Suprapubic skin (tissue), 4 donors: ENCODE results near the gene TDRD10. TPM values are rescaled to one million over a fixed set of nuclear protein-coding genes. Genes with fewer than 3 reads are reported as not detected.
A peak's percentile ranks its signal among the peaks of the same experiment; 100 is the strongest.

Experiments used
- DNase-seq, 2 donors: peaks; one replicate each; pipeline ENCODE4 v3.0.0-alpha.2; 2019; ENCODE audit warnings: low spot score in 2 of 2
- H3K27ac ChIP-seq: fragments of 200-600 bp; sonication (generic); one replicate; pipeline ENCODE4 v1.5.1; 2019
- H3K27me3 ChIP-seq: fragments of 200-600 bp; sonication (generic); one replicate; pipeline ENCODE4 v1.5.1; 2019
- H3K36me3 ChIP-seq: fragments of 200-600 bp; sonication (generic); one replicate; pipeline ENCODE4 v1.5.1; 2019
- H3K4me1 ChIP-seq: fragments of 200-600 bp; sonication (generic); one replicate; pipeline ENCODE4 v1.5.1; 2019
- H3K4me3 ChIP-seq: fragments of 200-600 bp; sonication (generic); one replicate; pipeline ENCODE4 v1.5.1; 2019; ENCODE audit warnings: mild to moderate bottlenecking
- H3K9me3 ChIP-seq: fragments of 200-600 bp; sonication (generic); one replicate; pipeline ENCODE4 v1.5.1; 2019
- EP300 ChIP-seq: sonication (generic); formaldehyde crosslinking; IDR thresholded peaks from one replicate; pipeline ENCODE4 v1.6.1; 2017; ENCODE audit warnings: antibody characterized with exemption
- POLR2A ChIP-seq, 2 donors: fragments of 450-650 bp; IDR thresholded peaks; one replicate each; pipeline ENCODE4 v1.6.1; 2017; ENCODE audit warnings: antibody characterized with exemption in 2 of 2, mild to moderate bottlenecking in 2 of 2, moderate library complexity in 2 of 2
- POLR2AphosphoS5 ChIP-seq, 3 donors: sonication (generic); formaldehyde crosslinking; IDR thresholded peaks; one replicate each; pipeline ENCODE4 v1.6.1; 2017; ENCODE audit warnings: antibody characterized with exemption in 3 of 3
- WGBS: methylation state at CpG from one replicate; pipeline ENCODE4 v1.1.5; 2018; 5-methylcytosine and 5-hydroxymethylcytosine counted together
- total RNA-seq, 4 donors: library from RNA; depleted of rRNA; stranded (reverse); fragments of >200 nt; gene quantifications; one replicate each; pipeline ENCODE4 v1.1.0, GENCODE V29; 2016
- TF ChIP-seq, protein P1 (sequence below), 2 donors: fragments of 200-600 bp in 1 of 2; fragments of 450-650 bp in 1 of 2; sonication (generic) in 1 of 2; IDR thresholded peaks; one replicate each; pipeline ENCODE4 v1.5.1; 2016 to 2019; ENCODE audit warnings: antibody characterized with exemption in 2 of 2, mild to moderate bottlenecking in 1 of 2, moderate library complexity in 1 of 2

Gene TDRD10
- total RNA-seq, 4 donors from 2014 or later, result 0.72 to 2.6 (median 2.0) TPM

DNA sequence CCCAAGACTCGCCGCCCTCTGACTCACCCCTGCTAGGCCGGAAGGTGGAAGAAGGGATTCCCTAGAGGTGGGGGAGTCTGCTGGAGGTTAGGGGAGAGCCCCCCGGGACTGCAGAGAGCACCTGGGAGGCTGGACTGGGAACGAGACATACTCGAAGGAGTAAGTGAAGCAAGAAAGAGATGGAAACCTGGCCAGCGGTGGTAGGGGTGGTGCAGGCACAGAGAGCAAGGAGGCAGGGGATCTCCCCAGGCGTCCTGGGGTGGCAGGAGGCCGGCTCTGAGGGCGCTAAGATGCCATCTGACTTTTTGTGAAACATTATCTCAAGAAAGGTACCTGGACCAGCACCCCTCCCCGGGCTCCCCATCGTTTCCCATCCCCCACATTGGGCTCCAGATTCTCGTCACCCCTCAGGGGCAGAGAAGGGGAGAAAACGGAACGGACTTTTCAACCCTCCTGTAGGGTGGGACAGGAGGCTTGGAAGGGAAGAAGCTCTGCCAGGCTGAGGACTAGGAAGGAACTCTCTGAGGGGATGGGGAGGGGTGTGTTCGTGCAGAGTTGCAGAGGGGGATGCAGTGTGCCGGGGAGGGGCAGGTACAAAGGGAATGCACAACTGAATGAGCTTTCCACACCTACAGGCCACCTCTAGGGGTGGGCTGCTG is 66.3 kb downstream of the TDRD10 start:
- WGBS, result 37% methylated on average over 17 of the region's 17 CpGs
- H3K27ac ChIP-seq, result no peak overlapping the region
- no peak for DNase-seq

DNA sequence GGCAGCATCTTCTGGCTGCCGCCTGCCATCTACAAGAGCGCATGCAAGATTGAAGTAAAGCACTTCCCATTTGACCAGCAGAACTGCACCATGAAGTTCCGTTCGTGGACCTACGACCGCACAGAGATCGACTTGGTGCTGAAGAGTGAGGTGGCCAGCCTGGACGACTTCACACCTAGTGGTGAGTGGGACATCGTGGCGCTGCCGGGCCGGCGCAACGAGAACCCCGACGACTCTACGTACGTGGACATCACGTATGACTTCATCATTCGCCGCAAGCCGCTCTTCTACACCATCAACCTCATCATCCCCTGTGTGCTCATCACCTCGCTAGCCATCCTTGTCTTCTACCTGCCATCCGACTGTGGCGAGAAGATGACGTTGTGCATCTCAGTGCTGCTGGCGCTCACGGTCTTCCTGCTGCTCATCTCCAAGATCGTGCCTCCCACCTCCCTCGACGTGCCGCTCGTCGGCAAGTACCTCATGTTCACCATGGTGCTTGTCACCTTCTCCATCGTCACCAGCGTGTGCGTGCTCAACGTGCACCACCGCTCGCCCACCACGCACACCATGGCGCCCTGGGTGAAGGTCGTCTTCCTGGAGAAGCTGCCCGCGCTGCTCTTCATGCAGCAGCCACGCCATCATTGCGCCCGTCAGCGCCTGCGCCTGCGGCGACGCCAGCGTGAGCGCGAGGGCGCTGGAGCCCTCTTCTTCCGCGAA is 69.4 kb downstream of the TDRD10 start:
- no peak overlapping the region for H3K4me3 ChIP-seq
- WGBS, result 96% methylated on average over 43 of the region's 59 CpGs

More for the DNA sequence above, 66.3 kb downstream of the TDRD10 start:
- H3K27me3 ChIP-seq, result peaks cover 16% of the 10 kb centered on the region
- H3K9me3 ChIP-seq, result no peaks in the 10 kb centered on the region
- peak overlapping the region; percentile 41 for H3K4me3 ChIP-seq
- H3K36me3 ChIP-seq, result no peaks in the 10 kb centered on the region
- peaks cover 9% of the 10 kb centered on the region for H3K4me1 ChIP-seq
- TF ChIP-seq POLR2A (IDR thresholded peaks at IDR 0.05), result no peak
- TF ChIP-seq EP300, result no peak
- TF ChIP-seq, protein P1, sequence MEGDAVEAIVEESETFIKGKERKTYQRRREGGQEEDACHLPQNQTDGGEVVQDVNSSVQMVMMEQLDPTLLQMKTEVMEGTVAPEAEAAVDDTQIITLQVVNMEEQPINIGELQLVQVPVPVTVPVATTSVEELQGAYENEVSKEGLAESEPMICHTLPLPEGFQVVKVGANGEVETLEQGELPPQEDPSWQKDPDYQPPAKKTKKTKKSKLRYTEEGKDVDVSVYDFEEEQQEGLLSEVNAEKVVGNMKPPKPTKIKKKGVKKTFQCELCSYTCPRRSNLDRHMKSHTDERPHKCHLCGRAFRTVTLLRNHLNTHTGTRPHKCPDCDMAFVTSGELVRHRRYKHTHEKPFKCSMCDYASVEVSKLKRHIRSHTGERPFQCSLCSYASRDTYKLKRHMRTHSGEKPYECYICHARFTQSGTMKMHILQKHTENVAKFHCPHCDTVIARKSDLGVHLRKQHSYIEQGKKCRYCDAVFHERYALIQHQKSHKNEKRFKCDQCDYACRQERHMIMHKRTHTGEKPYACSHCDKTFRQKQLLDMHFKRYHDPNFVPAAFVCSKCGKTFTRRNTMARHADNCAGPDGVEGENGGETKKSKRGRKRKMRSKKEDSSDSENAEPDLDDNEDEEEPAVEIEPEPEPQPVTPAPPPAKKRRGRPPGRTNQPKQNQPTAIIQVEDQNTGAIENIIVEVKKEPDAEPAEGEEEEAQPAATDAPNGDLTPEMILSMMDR (IDR thresholded peaks at IDR 0.05), result no peak
- no peak for TF ChIP-seq POLR2AphosphoS5 (IDR thresholded peaks at IDR 0.05)

DNA sequence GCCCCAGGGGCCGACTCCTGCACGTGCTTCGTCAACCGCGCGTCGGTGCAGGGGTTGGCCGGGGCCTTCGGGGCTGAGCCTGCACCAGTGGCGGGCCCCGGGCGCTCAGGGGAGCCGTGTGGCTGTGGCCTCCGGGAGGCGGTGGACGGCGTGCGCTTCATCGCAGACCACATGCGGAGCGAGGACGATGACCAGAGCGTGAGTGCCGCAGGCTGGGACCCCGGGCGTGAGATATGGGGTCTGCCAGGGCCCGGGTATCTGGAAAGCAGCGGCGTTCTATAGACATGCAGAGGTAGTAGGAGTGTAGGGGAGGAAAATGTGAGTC is 69.9 kb downstream of the TDRD10 start:
- no peak for DNase-seq
- H3K4me3 ChIP-seq, result no peak overlapping the region
- H3K27me3 ChIP-seq, result peaks cover 16% of the 10 kb centered on the region
- TF ChIP-seq POLR2A (IDR thresholded peaks at IDR 0.05) (no peak), EP300 (no peak), POLR2AphosphoS5 (IDR thresholded peaks at IDR 0.05) (no peak)
- TF ChIP-seq, protein P1 (IDR thresholded peaks at IDR 0.05), result no peak
- no peak overlapping the region for H3K27ac ChIP-seq
- WGBS, result 99% methylated on average over 18 of the region's 29 CpGs
- H3K4me1 ChIP-seq, result peaks cover 9% of the 10 kb centered on the region
- H3K9me3 ChIP-seq, result no peaks in the 10 kb centered on the region
- peaks cover 4% of the 10 kb centered on the region for H3K36me3 ChIP-seq

More for the DNA sequence above, 69.4 kb downstream of the TDRD10 start:
- Histone ChIP-seq H3K27ac (no peak overlapping the region), H3K36me3 (peaks cover 3% of the 10 kb centered on the region), H3K27me3 (peaks cover 16% of the 10 kb centered on the region), H3K9me3 (no peaks in the 10 kb centered on the region), H3K4me1 (peaks cover 9% of the 10 kb centered on the region)
- no peak for TF ChIP-seq EP300
- no peak for TF ChIP-seq POLR2AphosphoS5 (IDR thresholded peaks at IDR 0.05)
- TF ChIP-seq, protein P1 (IDR thresholded peaks at IDR 0.05), result no peak
- no peak for TF ChIP-seq POLR2A (IDR thresholded peaks at IDR 0.05)
- no peak for DNase-seq

DNA sequence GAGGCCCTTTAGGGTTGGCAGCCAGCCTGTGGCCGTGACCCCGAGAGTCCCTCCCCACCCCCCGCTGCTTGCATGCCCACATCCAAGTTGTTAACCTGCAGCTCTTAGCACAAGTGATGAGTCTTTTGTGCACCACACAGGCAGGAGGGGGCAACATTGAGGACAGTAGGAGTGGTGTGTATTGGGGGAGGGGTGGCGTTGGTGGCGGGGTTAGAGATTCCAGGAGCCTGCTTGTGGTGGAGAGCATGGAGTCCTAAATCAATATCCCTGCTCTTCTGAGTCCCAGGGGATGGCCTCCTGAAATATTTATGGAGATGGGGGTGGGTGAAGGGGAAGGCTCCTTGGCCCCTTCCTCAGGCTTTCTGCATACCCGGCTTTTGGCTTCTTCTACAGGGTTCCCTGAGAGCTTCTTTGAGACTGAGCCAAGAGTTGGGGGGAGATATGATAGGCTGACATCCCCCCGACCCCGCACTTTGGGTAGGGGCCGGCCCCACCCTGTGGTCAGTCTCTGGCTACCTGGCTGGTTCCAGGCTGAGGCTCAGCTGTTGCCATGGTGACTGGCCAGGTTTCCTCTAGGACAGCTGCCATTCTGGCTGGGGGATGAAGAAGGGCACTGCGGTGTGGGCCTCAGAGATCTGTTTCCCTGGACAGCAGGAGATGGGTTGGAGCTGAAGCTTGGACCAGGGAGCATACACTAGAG is 70.6 kb downstream of the TDRD10 start:
- peaks cover 8% of the 10 kb centered on the region for H3K4me1 ChIP-seq
- TF ChIP-seq, protein P1 (IDR thresholded peaks at IDR 0.05), result no peak
- TF ChIP-seq POLR2A (IDR thresholded peaks at IDR 0.05), result no peak
- TF ChIP-seq POLR2AphosphoS5 (IDR thresholded peaks at IDR 0.05), result no peak
- TF ChIP-seq EP300, result no peak
- H3K9me3 ChIP-seq, result no peaks in the 10 kb centered on the region
- H3K27ac ChIP-seq, result no peak overlapping the region
- peaks cover 4% of the 10 kb centered on the region for H3K36me3 ChIP-seq
- no peak for DNase-seq
- 71% methylated on average over 6 of the region's 10 CpGs for WGBS
- H3K4me3 ChIP-seq, result no peak overlapping the region
- peaks cover 10% of the 10 kb centered on the region for H3K27me3 ChIP-seq

DNA sequence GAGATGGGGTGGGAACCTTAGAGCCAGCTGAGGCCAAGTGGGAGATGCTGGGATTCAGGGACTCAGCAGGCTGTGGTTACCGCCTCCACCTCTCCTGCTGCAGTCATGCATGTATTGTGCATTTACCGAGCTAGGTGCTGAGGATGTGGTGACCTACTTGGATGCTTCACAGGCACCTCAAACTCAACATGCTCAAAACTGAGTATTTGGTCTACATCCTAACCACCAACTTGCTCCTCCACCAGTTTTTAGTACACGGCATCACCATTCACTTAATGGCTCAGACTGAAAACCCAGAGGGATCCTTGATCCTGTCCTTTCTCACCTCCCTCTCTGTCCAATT is 71.1 kb downstream of the TDRD10 start:
- H3K27ac ChIP-seq, result no peak overlapping the region
- 82% methylated on average over 3 of the region's 3 CpGs for WGBS
- TF ChIP-seq POLR2A (IDR thresholded peaks at IDR 0.05) (no peak), POLR2AphosphoS5 (IDR thresholded peaks at IDR 0.05) (no peak), EP300 (no peak)
- TF ChIP-seq, protein P1 (IDR thresholded peaks at IDR 0.05), result no peak
- no peaks in the 10 kb centered on the region for H3K9me3 ChIP-seq
- H3K4me1 ChIP-seq, result peaks cover 8% of the 10 kb centered on the region
- no peak overlapping the region for H3K4me3 ChIP-seq
- no peak for DNase-seq
- peaks cover 6% of the 10 kb centered on the region for H3K27me3 ChIP-seq
- peaks cover 9% of the 10 kb centered on the region for H3K36me3 ChIP-seq
